ENCODE results near the gene LSM12.

- TF ChIP-seq CTCF (IDR thresholded peaks at IDR 0.05) = no peak
- TF ChIP-seq POLR2A (IDR thresholded peaks at IDR 0.05) = no peak
Measured at GRCh38 chr17:44077595-44077909, 11.1 kb upstream of the LSM12 start.
